GM21447 (cell line): ENCODE results near the gene NFATC1.

Experiments used
- ATAC-seq: cut with Tn5 transposase; IDR thresholded peaks from one replicate; pipeline ENCODE4 v1.9.1; 2021; ENCODE audit not compliant: unreplicated experiment

Gene NFATC1

GRCh38 chr18:79564441-79564840 is 168.7 kb downstream of the NFATC1 start:
- ATAC-seq: no peak

- no peak for ATAC-seq
Measured at GRCh38 chr18:79566771-79567431, 171.2 kb downstream of the NFATC1 start.

GRCh38 chr18:79567481-79568147 is 171.9 kb downstream of the NFATC1 start:
- ATAC-seq: no peak

- no peak for ATAC-seq
Measured at GRCh38 chr18:79568543-79569205, 172.9 kb downstream of the NFATC1 start.

GRCh38 chr18:79569720-79570119 is 174.0 kb downstream of the NFATC1 start:
- ATAC-seq: no peak

GRCh38 chr18:79570266-79571201 is 174.8 kb downstream of the NFATC1 start:
- no peak for ATAC-seq

- no peak for ATAC-seq
Measured at GRCh38 chr18:79571211-79572092, 175.7 kb downstream of the NFATC1 start.

GRCh38 chr18:79572093-79572780 is 176.5 kb downstream of the NFATC1 start:
- no peak for ATAC-seq

GRCh38 chr18:79572848-79573451 is 177.2 kb downstream of the NFATC1 start:
- no peak for ATAC-seq

- no peak for ATAC-seq
Measured at GRCh38 chr18:79573921-79574491, 178.3 kb downstream of the NFATC1 start.

GRCh38 chr18:79574938-79575525 is 179.3 kb downstream of the NFATC1 start:
- ATAC-seq: no peak

GRCh38 chr18:79575891-79576685 is 180.4 kb downstream of the NFATC1 start:
- ATAC-seq: no peak

- ATAC-seq: no peak
Measured at GRCh38 chr18:79576686-79577351, 181.1 kb downstream of the NFATC1 start.

- ATAC-seq: no peak
Measured at GRCh38 chr18:79577451-79578395, 182.0 kb downstream of the NFATC1 start.

- ATAC-seq: no peak
Measured at GRCh38 chr18:79578396-79579260, 182.9 kb downstream of the NFATC1 start.
